ENCODE results near the gene STARD7.
A peak's percentile ranks its signal among the peaks of the same experiment; 100 is the strongest.
"Not testable (repeated sequence)": the region's sequence is repeated elsewhere in the genome, so short reads cannot be mapped to it uniquely, and the experiment has no call there.

The STARD7 gene

GRCh38 chr2:96233880-96234316 lies 25.3 kb upstream of the STARD7 start:
- DNase-seq (ENCODE audit: low spot score) = no peak

GRCh38 chr2:96233436-96233835 lies 24.8 kb upstream of the STARD7 start:
- no peak for DNase-seq (ENCODE audit: low spot score)

- peak; percentile 20 for DNase-seq (ENCODE audit: low spot score)
Observed at GRCh38 chr2:96231316-96231715, 22.7 kb upstream of the STARD7 start.

- no peak for DNase-seq (ENCODE audit: low spot score)
Observed at GRCh38 chr2:96225016-96225533, 16.4 kb upstream of the STARD7 start.

GRCh38 chr2:96221106-96221505 lies 12.5 kb upstream of the STARD7 start:
- DNase-seq (ENCODE audit: low spot score) = not testable (repeated sequence)

- DNase-seq (ENCODE audit: low spot score) = not testable (repeated sequence)
Observed at GRCh38 chr2:96219959-96220358, 11.3 kb upstream of the STARD7 start.

GRCh38 chr2:96218508-96219131 lies 10.0 kb upstream of the STARD7 start:
- DNase-seq (ENCODE audit: low spot score) = no peak

GRCh38 chr2:96214554-96214953 lies 5.9 kb upstream of the STARD7 start:
- no peak for DNase-seq (ENCODE audit: low spot score)

- no peak for DNase-seq (ENCODE audit: low spot score)
Observed at GRCh38 chr2:96213379-96213778, 4.8 kb upstream of the STARD7 start.

GRCh38 chr2:96212339-96212738 lies 3.7 kb upstream of the STARD7 start:
- DNase-seq (ENCODE audit: low spot score) = no peak

GRCh38 chr2:96209729-96210085 lies 1.1 kb upstream of the STARD7 start:
- DNase-seq (ENCODE audit: low spot score) = no peak

GRCh38 chr2:96209011-96209728 lies 543 bp upstream of the STARD7 start:
- no peak for DNase-seq (ENCODE audit: low spot score)

- DNase-seq (ENCODE audit: low spot score) = no peak
Observed at GRCh38 chr2:96207774-96208142, 869 bp downstream of the STARD7 start.

GRCh38 chr2:96207073-96207773 lies 1.4 kb downstream of the STARD7 start:
- DNase-seq (ENCODE audit: low spot score) = no peak

- DNase-seq (ENCODE audit: low spot score) = peak; percentile 52
Observed at GRCh38 chr2:96205888-96206287, 2.7 kb downstream of the STARD7 start.

- DNase-seq (ENCODE audit: low spot score) = no peak
Observed at GRCh38 chr2:96204836-96205624, 3.6 kb downstream of the STARD7 start.

GRCh38 chr2:96203130-96204028 lies 5.2 kb downstream of the STARD7 start:
- no peak for DNase-seq (ENCODE audit: low spot score)

GRCh38 chr2:96202152-96202854 lies 6.3 kb downstream of the STARD7 start:
- no peak for DNase-seq (ENCODE audit: low spot score)

GRCh38 chr2:96201338-96201737 lies 7.3 kb downstream of the STARD7 start:
- DNase-seq (ENCODE audit: low spot score) = no peak

GRCh38 chr2:96198921-96199320 lies 9.7 kb downstream of the STARD7 start:
- no peak for DNase-seq (ENCODE audit: low spot score)
